ENCODE data around the gene SRD5A3. TPM values are rescaled to one million over a fixed set of nuclear protein-coding genes. Genes with fewer than 3 reads are reported as not detected.
A peak's percentile ranks its signal among the peaks of the same experiment; 100 is the strongest.

Gene SRD5A3
- total and polyA plus RNA-seq, 9 of the 15 experiments (the other 6 are each of a cell fraction or from before 2014, with no cell fraction given), result 2.5 to 37.0 (median 13.3) TPM

- TF ChIP-seq AFF4 (CRISPR knock-in tag; IDR thresholded peaks at IDR 0.05), result no peak
- TF ChIP-seq E4F1 (CRISPR knock-in tag; IDR thresholded peaks at IDR 0.05; ENCODE audit: borderline replicate concordance), result no peak
- no peak for TF ChIP-seq CBX5 (IDR thresholded peaks at IDR 0.05; ENCODE audit: borderline replicate concordance, low read depth)
- no peak for TF ChIP-seq PTRF (tag; IDR thresholded peaks at IDR 0.05)
- peak; percentile 39 for TF ChIP-seq CCNT2 (IDR thresholded peaks at IDR 0.05; ENCODE audit: borderline replicate concordance, extremely low read depth, insufficient read length, low read depth, low read length)
- no peak for TF ChIP-seq HDAC1 (IDR thresholded peaks at IDR 0.05)
- TF ChIP-seq ZNF277 (CRISPR knock-in tag; IDR thresholded peaks at IDR 0.05; ENCODE audit: borderline replicate concordance), result no peak
- TF ChIP-seq ZNF57 (CRISPR knock-in tag; IDR thresholded peaks at IDR 0.05), result no peak
- TF ChIP-seq ZKSCAN8 (CRISPR knock-in tag; IDR thresholded peaks at IDR 0.05), result no peak
- no peak for TF ChIP-seq KDM1A (IDR thresholded peaks at IDR 0.05)
- TF ChIP-seq BHLHE40 (IDR thresholded peaks at IDR 0.05; ENCODE audit: low read length), result peak; percentile 35; the same call in 1 of the 2 replicates
- TF ChIP-seq BRF1 (IDR thresholded peaks at IDR 0.05; ENCODE audit: borderline replicate concordance, extremely low read depth, insufficient read length), result no peak
- no peak for TF ChIP-seq CC2D1A (IDR thresholded peaks at IDR 0.05)
- TF ChIP-seq MTA1 (IDR thresholded peaks at IDR 0.05; ENCODE audit: borderline replicate concordance), result peak; percentile 42; the same call in 1 of the 2 replicates
- no peak for TF ChIP-seq CTCFL (IDR thresholded peaks at IDR 0.05; ENCODE audit: borderline replicate concordance, insufficient read depth, low read depth, low read length, poor library complexity, severe bottlenecking)
- TF ChIP-seq TAL1 (IDR thresholded peaks at IDR 0.05), result no peak
- no peak for TF ChIP-seq MEF2A (IDR thresholded peaks at IDR 0.05; ENCODE audit: control insufficient read depth, low read depth, low read length)
- no peak for TF ChIP-seq CCAR2 (IDR thresholded peaks at IDR 0.05; ENCODE audit: low read depth, low read length)
- TF ChIP-seq MIER1 (IDR thresholded peaks at IDR 0.05; ENCODE audit: low read depth), result no peak
These were observed 34.1 kb upstream of the SRD5A3 start (continued) for GRCh38 chr4:55311792-55312488.
